ENCODE results near the gene ASPSCR1. TPM values are rescaled to one million over a fixed set of nuclear protein-coding genes. Genes with fewer than 3 reads are reported as not detected.
A peak's percentile ranks its signal among the peaks of the same experiment; 100 is the strongest.
"Not testable (repeated sequence)": the region's sequence is repeated elsewhere in the genome, so short reads cannot be mapped to it uniquely, and the experiment has no call there.

Gene ASPSCR1
- total RNA-seq, 1 donor from 2014 or later = 21.7 TPM

DNA sequence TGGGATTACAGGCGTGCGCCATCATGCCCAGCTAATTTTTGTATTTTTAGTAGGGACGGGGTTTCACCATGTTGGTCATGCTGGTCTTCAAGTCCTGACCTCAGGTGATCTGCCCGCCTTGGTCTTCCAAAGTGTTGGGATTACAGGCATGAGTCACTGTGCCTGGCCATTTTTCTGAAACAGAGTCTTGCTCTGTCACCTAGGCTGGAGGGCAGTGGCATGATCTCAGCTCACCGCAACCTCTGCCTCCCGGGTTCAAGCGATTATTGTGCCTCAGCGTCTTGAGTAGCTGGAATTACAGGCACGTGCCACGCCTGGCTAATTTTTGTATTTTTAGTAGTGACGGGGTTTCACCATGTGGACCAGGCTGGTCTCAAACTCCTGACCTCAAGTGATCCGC lies 4.1 kb downstream of the ASPSCR1 start:
- DNase-seq = not testable (repeated sequence)

DNA sequence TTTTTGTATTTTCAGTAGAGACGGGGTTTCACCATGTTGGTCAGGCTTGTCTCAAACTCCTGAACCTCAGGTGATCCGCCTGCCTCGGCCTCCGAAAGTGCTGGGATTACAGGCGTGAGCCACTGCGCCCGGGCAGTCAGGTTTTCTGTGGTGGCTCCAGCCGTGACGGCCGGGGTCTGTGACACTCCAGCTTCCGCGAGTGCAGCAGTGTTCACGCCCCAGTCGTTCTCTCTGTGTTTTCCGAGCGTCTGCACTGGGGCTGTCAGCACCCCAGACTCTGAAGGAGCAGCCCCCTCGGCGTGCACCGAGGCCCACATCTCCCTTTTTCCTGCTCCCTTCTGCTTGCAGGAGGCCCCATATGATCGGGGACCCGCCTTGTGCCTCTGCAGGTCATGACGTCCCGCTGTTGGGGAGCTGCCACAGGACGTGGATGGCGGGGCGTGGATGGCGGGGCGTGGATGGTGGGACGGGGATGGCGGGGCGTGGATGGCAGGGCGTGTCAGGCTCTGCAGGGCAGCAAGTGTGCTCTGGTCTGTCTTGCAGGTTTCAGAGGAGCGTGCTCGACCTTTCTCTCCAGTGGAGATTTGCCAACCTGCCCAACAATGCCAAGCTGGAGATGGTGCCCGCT lies 5.7 kb downstream of the ASPSCR1 start:
- DNase-seq = no peak

DNA sequence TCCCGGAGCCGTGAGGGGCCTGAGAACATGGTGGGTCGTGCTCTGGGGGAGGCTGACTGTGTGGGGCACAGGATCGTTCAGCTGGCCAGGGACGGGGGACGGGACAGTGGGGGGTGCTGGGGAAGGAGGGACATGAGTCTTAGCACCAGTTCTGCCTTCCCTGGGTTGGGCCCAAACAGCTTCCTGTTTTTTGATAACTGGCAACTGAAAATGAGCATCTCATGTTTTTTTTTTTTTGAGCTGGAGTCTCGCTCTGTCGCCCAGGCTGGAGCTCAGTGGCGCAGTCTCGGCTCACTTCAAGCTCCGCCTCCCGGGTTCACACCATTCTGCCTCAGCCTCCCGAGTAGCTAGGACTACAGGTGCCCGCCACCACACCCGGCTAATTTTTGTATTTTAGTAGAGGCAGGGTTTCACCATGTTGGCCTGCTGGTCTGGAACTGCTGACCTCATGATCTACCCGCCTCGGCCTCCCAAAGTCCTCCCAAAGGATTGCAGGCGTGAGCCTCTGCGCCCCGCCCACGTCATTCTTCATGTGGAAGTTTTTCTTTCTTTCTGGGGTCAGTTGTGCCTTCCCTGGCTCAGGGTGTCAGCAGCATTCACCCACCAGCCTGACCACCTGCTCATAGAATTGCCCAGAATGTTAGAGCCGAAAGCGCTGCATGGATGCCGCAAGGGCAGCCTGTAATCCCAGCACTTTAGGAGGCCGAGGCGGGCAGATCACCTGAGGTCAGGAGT lies 6.4 kb downstream of the ASPSCR1 start:
- DNase-seq = no peak

DNA sequence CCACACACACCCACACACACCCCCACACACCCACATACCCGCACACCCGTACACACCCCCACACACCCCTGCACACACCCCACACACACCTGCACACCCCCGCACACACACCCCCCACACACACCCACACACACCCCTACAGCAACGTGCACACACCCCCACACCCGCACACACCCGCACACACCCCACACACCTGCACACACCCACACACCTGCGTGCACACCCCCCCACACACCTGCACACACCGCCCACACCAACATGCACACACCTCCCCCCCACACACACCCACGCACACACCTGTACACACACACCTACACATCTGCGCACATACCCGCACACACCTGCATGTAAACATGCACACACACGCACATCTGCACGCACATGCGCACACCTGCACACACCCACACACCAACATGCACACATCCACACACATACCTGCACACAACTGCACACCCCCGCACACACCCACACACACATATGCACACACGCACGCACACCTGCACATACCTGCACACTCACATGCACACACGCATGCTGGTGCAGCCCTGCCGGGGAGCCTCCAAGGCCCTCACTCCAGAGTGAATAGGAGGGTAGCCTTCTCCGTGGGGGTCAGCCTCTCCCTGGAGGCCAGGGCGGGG lies 7.5 kb downstream of the ASPSCR1 start:
- DNase-seq = no peak

DNA sequence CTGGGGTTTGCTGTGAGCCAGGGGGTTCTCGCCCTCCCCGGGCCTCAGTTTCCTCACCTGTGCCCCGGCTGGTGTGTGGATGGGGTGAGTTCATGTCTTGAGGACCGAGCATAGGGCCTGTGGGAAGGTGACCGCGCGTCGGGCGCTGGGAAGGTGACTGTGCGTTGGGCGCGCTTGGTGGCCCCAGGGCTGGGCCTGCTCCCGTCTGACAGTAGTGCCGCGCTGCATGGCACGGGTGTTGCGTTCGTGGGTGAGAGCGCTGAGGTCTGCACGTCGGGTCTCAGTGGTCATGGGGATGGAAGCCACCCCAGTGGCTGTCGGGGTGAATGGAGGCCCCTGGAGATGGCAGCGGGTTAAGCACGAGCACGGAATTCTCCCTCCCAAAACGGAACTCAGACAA lies 9.2 kb downstream of the ASPSCR1 start:
- no peak for DNase-seq

DNA sequence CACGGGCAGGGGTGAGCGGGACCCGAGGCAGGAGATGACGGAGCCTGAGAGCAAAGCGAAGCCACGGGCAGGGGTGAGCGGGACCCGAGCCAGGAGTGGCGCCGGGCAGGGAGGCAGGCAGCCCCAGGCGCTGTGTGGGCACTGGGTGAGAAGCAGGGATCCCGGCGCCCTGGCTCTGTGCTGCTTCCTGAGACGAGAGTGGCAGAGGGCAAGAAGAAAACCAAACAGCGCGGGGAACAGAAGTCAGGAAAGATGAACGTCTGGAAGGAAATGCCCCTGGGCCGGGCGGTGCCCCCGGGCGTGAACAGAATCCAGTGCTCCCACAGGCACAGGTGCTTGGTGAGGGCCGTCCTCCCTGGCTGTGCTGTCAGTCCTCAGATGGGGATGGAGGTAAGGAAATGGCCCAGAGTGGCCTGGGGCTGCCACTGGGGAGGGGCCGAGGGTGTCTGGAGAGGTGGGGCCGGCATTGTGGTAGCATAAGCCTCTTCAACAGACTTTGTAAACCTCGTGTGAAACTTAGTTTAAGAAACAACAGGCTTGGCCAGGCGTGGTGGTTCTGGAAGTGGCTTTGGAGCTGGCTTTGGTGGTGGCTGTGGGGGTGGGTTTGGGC lies 9.8 kb downstream of the ASPSCR1 start:
- DNase-seq = no peak

DNA sequence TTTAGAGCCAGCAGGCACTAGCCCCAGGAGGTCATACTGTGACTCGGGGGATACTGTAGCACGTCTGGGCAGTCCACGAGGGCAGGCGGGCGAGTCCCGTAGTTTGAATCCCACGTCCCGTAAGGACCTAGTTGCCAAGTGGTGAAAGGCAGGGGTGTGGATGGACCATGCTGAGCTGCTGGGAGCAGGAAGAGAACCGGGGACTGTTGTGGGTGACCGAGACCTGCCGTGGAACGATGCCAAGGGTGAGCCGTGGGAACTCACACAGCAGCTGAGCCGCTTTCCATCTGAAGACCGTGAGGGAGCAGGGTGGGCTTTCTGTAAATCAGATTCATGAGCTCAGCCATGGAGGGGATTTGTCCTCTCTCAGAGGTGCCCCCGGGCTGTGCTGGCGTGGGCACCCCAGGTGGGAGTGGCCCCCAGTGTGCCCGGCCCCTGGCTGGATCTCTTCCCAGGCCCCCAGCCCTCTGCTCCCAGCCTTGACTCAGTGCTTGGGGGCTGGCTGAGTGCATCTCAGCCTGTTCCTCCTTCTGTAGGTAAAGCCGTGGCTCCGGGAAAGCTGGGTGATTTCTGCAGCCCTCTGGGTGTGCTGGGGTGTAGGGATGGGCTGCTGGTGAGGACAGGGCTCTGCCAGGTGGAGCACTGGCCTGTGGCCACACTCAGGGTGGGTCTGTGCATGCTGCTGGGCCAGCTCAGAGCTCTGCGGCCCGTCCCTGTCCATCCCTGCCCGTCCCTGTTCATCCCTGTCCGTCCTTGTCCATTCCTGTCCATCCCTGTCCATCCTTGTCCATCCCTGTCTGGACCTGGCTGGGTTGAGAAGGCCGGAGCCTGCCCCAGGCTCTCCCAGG lies 13.6 kb downstream of the ASPSCR1 start:
- DNase-seq = no peak

DNA sequence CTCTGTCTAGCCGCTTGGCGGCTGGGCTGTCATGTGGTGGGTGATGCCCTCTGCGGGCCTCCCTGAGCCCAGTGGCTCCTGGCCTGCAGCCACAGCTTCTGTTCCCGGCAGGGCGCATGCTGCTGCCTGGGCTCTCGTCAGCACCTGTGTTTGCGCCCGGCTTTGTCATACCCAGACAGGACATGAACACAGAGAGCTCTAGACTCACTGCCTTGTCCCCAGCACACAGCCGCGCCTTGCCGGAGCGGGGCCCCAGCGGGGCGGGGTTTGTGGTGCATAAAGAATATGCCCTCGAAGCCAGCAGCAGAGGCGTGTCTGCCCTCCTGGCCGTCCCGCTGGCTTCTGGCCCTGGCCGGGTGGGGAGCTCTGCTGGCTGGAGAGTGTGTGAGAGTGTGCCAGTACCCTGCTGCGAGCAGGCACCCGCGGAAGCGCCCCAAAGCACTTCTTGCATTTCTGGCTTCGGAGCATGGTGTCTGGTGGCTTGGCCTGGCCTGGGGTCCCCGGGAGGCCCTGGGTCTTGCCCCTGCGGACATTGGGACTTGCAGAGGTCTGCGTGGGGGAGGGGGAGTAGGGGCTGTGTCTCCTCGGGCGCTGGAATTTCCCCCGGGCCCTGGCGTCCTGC lies 14.4 kb downstream of the ASPSCR1 start:
- DNase-seq = peak; percentile 92

DNA sequence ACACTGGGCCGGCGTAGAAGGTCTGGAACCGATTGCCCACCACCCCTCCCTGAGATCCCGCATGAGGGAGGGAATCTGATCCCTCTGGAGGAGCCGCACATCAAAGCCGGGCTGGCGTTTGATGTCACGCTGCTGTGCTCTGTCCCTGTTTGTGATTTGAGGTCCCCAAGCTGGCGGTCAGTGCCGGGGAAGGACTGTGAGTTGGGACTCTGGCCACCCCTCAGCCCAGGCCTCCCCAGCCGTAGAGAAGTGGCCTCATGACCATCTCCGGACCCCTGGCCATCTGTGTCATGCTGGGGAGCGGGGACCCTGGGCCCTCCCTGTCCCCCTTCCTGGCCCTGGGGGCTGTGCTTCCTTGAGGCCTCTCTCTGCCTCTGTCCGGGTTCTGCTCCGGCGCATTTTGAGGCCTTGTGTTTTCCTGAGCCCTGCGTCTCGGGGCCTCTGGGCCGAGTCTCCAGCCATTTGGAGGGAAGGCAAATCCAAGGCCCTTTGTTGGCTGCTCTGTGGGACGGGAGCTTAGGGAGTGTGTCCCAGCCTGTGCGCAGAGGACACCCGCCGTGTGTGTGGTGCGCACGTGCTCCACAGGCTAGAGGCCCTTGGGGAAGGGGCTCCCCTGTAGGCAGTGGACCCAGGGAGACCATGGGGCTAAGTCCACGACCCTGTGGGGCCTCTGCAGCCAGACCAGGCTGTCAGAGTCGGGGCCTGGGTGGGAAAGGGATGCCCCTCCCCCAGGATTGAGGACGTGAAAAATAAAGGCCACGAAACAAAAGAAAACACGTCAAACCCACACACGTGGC lies 15.1 kb downstream of the ASPSCR1 start:
- peak; percentile 56 for DNase-seq

DNA sequence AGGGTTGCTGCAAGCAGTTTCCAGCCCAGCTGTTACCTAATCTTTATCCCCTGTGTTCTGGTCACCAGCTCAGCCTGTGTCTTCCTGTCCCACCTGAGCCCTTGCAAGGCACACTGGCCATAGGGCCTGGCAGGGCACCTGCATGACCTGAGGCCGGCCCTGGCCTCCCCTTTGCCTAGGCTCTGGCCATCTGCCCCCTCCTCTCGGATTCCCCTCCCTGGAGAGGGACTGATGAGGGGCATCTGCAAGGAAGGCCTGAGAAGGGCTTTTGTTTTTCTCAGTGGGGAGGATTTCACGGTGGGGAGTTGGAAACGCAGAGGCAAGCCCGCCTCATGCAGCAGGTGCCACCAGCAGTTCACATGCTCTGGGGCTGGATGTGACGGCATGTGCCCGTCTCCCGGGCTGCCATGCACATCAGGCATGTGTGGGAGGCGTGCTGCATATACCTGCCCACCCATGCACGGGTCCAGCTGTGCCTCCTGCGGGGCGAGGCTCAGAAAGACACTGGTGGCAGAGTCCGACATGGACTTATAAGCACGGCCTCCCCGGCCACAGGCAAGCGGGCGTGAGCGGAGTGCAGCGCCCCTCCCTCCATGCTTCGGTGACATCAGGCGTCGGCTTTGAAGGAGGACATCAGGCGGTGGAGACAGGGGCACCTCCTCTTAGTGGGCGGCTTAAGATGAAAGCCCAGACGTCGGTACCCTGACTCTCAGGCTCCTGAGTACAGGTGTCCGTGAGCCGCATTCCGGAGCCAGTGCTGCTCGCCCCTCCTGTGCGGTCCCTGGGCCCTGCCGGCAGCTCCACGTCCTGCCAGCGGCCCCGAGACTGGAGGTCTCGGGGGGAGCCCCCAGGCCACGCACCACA lies 16.5 kb downstream of the ASPSCR1 start:
- DNase-seq = peak; percentile 27

DNA sequence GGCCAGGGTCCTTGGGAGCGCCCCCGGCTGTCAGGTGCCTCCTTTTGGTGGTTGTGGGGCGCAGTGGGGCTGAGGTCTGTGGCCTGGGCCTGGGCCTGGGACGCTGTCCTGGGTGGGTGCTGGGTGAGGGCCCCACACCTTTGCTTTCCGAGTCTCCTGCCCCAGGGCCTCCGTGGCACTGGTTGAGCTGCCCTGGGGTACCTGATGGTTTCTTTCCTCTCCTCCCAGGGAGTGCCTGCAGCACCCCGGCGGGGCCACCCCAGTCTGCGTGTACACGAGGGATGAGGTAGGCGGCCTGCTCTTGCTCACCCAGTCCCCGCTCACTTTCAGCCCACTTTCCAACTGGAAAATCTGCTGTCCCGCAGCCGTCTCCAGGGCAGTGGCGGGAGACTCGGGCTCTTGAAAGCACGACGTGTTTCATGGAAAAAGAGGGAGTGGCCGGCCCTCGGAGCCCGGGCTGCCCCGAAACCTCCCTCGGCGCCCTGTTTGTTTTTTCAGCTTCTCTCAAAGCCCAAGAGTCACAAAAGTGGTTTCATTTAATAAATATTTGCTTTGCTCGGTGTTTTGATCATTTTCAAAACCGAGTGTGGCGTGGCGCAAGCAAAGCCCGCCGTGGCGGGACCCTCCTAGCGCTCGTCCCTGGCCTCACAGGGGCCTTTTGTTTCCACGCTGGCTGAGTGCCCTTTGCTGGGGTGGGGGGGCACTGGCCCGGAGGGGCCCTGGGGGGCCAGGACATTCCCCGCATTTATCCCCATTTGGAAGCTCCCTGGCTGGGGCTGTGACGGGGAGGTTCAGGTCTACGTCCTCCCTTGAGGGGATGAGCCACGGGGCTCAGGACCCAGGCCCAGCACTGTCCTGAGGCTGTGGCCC lies 17.4 kb downstream of the ASPSCR1 start:
- peak; percentile 61 for DNase-seq

DNA sequence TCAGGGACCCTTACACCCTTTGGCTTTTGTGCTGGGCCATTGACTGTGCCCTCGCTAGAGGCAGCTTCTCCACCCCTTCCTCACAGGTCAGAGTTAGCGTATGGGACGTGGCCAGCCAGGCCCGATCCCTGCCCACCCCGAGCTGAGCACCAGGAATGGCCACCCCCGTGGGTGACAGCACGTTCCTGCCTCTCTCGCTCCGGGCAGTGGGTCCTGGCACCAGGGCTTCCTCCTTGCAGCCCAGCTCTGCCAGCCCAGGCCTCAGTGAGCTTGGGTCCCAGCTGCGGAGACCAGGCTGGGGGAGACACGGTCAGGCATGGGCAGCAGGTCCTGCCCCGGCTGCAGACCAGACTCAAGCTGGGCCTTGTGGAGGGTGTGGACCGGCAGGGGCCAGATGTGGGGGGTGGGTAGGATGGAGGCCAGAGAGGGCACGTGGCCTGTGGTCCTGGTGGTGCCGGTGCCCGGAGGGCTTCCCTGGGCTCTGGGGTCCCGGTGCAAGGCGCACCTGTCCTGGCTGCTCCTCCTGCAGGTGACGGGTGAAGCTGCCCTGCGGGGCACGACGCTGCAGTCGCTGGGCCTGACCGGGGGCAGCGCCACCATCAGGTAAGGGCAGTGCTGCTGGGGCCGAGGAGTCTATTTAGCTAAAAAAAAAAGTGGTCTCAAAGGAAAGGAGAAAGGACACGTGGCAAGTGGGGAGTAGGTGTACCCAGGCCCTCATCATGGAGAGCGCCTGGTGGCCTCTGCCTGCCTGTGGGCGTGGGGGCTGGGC lies 18.2 kb downstream of the ASPSCR1 start:
- no peak for DNase-seq

DNA sequence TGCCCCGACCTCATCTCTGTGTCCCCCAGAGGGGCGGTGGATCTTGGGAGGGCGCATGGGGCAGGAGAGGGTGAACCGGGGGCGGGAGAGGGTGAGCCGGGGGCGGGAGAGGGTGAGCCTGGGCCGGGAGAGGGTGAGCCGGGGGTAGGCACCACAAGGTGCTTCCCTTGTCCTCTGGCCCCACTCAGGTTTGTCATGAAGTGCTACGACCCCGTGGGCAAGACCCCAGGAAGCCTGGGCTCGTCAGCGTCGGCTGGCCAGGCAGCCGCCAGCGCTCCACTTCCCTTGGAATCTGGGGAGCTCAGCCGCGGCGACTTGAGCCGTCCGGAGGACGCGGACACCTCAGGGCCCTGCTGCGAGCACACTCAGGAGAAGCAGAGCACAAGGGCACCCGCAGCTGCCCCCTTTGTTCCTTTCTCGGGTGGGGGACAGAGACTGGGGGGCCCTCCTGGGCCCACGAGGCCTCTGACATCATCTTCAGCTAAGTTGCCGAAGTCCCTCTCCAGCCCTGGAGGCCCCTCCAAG lies 18.9 kb downstream of the ASPSCR1 start:
- no peak for DNase-seq

DNA sequence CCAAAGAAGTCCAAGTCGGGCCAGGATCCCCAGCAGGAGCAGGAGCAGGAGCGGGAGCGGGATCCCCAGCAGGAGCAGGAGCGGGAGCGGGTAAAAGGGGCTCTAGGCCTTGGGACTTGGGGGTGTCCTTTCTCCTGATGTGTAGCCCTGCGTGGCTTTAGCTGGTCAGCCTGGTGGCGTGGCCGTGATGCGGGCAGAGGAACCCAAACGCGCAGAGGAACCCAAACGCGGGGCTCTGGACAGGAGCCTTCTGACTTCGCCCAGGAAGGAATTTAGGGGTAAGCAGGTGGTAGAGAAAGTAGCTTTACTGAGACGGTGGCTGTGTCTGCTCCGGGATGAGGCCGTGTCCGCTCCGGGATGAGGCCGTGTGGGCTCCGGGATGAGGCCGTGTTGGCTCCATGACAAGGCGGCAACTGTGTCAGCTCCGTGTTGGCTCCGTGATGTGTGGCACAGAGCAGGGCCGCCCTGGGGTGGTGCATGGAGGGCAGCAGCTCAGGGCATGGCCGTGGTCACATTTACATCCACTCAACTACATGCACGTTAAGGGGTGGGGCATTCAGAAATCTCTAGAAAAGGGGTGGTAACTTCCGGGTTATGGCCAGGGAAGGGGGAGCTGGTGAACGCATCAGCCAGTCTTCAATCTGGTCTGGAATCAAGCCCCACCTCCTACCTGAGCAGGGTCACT lies 19.5 kb downstream of the ASPSCR1 start:
- no peak for DNase-seq

DNA sequence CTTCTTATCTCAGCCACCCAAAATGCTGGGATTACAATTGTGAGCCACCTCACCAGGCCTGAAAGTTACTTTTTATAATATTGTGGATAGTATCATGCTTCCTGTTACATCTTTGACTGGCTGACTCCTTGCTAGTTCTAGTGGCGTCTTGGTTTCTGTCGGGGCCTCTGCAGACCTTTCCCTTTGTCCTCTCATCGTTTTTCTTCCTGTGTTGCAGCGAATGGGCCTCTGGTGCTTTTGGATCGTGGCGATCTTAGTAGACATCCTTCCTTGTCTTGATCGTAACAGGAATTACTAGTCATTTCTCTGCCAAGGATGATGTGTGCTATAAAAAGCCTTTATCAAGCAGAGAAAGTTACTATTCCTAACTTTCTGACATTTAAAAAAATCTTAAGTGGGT lies 20.8 kb downstream of the ASPSCR1 start:
- DNase-seq = no peak

DNA sequence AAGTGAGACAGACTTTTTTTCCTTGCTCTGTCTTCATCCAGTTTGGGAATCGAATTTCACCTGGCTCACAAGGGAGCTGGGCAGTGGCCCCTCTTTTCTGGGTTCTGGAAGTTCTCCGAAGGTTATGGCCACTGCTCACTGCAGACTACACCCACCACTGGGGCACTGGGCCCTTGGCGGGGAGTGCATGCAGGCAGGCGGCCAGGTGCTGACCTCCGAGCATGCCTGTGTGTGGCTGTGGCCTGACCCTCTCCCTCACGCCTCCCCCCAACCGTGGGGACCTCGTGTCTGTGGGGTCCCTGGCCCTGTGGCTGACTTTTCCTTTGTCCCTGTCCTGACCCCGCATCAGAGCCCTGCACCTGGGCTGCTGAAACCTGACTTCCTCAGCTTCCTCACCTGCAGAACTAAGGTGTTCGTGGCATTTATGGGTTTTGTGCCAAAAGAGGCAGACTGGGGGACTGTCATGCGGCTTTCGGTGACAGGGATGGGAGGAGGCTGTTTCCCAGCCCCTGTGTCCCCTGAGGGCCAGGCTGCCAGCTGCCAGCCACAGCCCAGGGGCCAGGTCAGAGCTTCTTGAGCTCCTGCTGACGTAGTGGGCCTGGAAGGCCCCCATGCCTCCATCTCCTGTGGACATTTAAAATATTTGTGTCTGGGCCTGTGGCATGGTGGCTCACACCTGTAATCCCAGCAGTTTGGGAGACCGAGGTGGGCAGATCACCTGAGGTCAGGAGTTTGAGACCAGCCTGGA lies 21.4 kb downstream of the ASPSCR1 start:
- no peak for DNase-seq
